IPS-NIHi11 (cell line): ENCODE measurements around the gene CAMK1D.

ENCODE experiments used
- DNase-seq: peaks from one replicate; pipeline ENCODE4 v3.0.0; 2012; ENCODE audit warnings: mixed read lengths, low spot score

The CAMK1D gene

GRCh38 chr10:12826800-12827372, 477.5 kb downstream of the CAMK1D start:
- no peak for DNase-seq

GRCh38 chr10:12828736-12829135, 479.4 kb downstream of the CAMK1D start:
- DNase-seq, result no peak

GRCh38 chr10:12829831-12830390, 480.6 kb downstream of the CAMK1D start:
- DNase-seq, result no peak

- DNase-seq, result no peak
These were observed 482.7 kb downstream of the CAMK1D start for GRCh38 chr10:12832096-12832495.

- DNase-seq, result no peak
These were observed 484.1 kb downstream of the CAMK1D start for GRCh38 chr10:12833451-12833850.

- no peak for DNase-seq
These were observed 484.8 kb downstream of the CAMK1D start for GRCh38 chr10:12834116-12834665.

GRCh38 chr10:12834721-12835120, 485.4 kb downstream of the CAMK1D start:
- DNase-seq, result no peak

GRCh38 chr10:12835709-12836108, 486.4 kb downstream of the CAMK1D start:
- no peak for DNase-seq

- DNase-seq, result no peak
These were observed 489.0 kb downstream of the CAMK1D start for GRCh38 chr10:12838366-12838765.

- no peak for DNase-seq
These were observed 489.9 kb downstream of the CAMK1D start for GRCh38 chr10:12838995-12839927.

- no peak for DNase-seq
These were observed 490.7 kb downstream of the CAMK1D start for GRCh38 chr10:12839941-12840611.

- DNase-seq, result no peak
These were observed 492.1 kb downstream of the CAMK1D start for GRCh38 chr10:12841426-12841825.

GRCh38 chr10:12841826-12842225, 492.5 kb downstream of the CAMK1D start:
- DNase-seq, result no peak

GRCh38 chr10:12842310-12842709, 493.0 kb downstream of the CAMK1D start:
- DNase-seq, result no peak

GRCh38 chr10:12843296-12843945, 494.1 kb downstream of the CAMK1D start:
- no peak for DNase-seq

GRCh38 chr10:12844811-12845483, 495.6 kb downstream of the CAMK1D start:
- DNase-seq, result peak; percentile 42

GRCh38 chr10:12846718-12847117, 497.4 kb downstream of the CAMK1D start:
- no peak for DNase-seq

- peak; percentile 70 for DNase-seq
These were observed 498.1 kb downstream of the CAMK1D start for GRCh38 chr10:12847361-12847975.

GRCh38 chr10:12848439-12849173, 499.3 kb downstream of the CAMK1D start:
- no peak for DNase-seq
